ENCODE data around the gene GPRC5C. TPM values are rescaled to one million over a fixed set of nuclear protein-coding genes. Genes with fewer than 3 reads are reported as not detected.

GPRC5C gene
- total RNA-seq, 1 donor from 2014 or later: 70.4 TPM

GRCh38 chr17:74445158-74445557 lies 13.3 kb downstream of the GPRC5C start:
- no peak for FAIRE-seq
- H3K9ac ChIP-seq (ENCODE audit: low read length): no peak overlapping the region
- no peak overlapping the region for H3K27ac Mint-ChIP-seq (ENCODE audit: unreplicated experiment)
- no peaks in the 10 kb centered on the region for H4K20me1 ChIP-seq (ENCODE audit: insufficient read depth, low read length)
- H3K27me3 Mint-ChIP-seq (ENCODE audit: low read depth, unreplicated experiment): no peaks in the 10 kb centered on the region
- H3K36me3 Mint-ChIP-seq (ENCODE audit: low read depth, unreplicated experiment): peaks cover 27% of the 10 kb centered on the region
- H3K4me1 Mint-ChIP-seq (ENCODE audit: low read depth, unreplicated experiment): peaks cover 6% of the 10 kb centered on the region
- H3K27me3 ChIP-seq (ENCODE audit: insufficient read depth, low read length): no peaks in the 10 kb centered on the region
- DNase-seq (ENCODE audit: low read depth): no peak
- H3K27ac ChIP-seq (ENCODE audit: low read depth, low read length): no peak overlapping the region
- no peaks in the 10 kb centered on the region for H3K9me3 ChIP-seq (ENCODE audit: insufficient read depth, low read depth, low read length)
- no peak for TF ChIP-seq CTCF (IDR thresholded peaks at IDR 0.05; ENCODE audit: insufficient read depth, low read depth, low read length)
- TF ChIP-seq EZH2 (IDR thresholded peaks at IDR 0.05; ENCODE audit: insufficient read depth, low read length): no peak
- no peak overlapping the region for H2AFZ ChIP-seq (ENCODE audit: low read depth, low read length)
- H3K4me1 ChIP-seq (ENCODE audit: insufficient read depth, low read length): peaks cover 4% of the 10 kb centered on the region
- H3K4me3 Mint-ChIP-seq (ENCODE audit: unreplicated experiment): peak overlapping the region; percentile 20
- H3K4me2 ChIP-seq (ENCODE audit: low read length): no peak overlapping the region
- H3K4me3 ChIP-seq (ENCODE audit: insufficient read depth, low read depth, low read length): no peak overlapping the region
- H3K79me2 ChIP-seq (ENCODE audit: insufficient read depth, low read length): no peaks in the 10 kb centered on the region
- H3K36me3 ChIP-seq (ENCODE audit: insufficient read depth, low read length): no peaks in the 10 kb centered on the region
- H3K9me3 Mint-ChIP-seq (ENCODE audit: unreplicated experiment): no peaks in the 10 kb centered on the region

- peaks cover 25% of the 10 kb centered on the region for H3K36me3 Mint-ChIP-seq (ENCODE audit: low read depth, unreplicated experiment)
- TF ChIP-seq CTCF (IDR thresholded peaks at IDR 0.05; ENCODE audit: insufficient read depth, low read depth, low read length) (no peak), EZH2 (IDR thresholded peaks at IDR 0.05; ENCODE audit: insufficient read depth, low read length) (no peak)
- Histone ChIP-seq H3K4me3 (ENCODE audit: insufficient read depth, low read depth, low read length) (no peak overlapping the region), H3K27me3 (ENCODE audit: insufficient read depth, low read length) (no peaks in the 10 kb centered on the region), H3K4me1 (ENCODE audit: insufficient read depth, low read length) (peaks cover 4% of the 10 kb centered on the region), H3K79me2 (ENCODE audit: insufficient read depth, low read length) (no peaks in the 10 kb centered on the region), H3K36me3 (ENCODE audit: insufficient read depth, low read length) (no peaks in the 10 kb centered on the region), H3K9me3 (ENCODE audit: insufficient read depth, low read depth, low read length) (no peaks in the 10 kb centered on the region), H2AFZ (ENCODE audit: low read depth, low read length) (no peak overlapping the region), H3K4me2 (ENCODE audit: low read length) (no peak overlapping the region), H4K20me1 (ENCODE audit: insufficient read depth, low read length) (no peaks in the 10 kb centered on the region), H3K9ac (ENCODE audit: low read length) (no peak overlapping the region), H3K27ac (ENCODE audit: low read depth, low read length) (no peak overlapping the region)
- H3K27me3 Mint-ChIP-seq (ENCODE audit: low read depth, unreplicated experiment): peaks cover 2% of the 10 kb centered on the region
- FAIRE-seq: no peak
- no peaks in the 10 kb centered on the region for H3K9me3 Mint-ChIP-seq (ENCODE audit: unreplicated experiment)
- no peak for DNase-seq (ENCODE audit: low read depth)
- no peak overlapping the region for H3K4me3 Mint-ChIP-seq (ENCODE audit: unreplicated experiment)
- H3K4me1 Mint-ChIP-seq (ENCODE audit: low read depth, unreplicated experiment): peaks cover 7% of the 10 kb centered on the region
- no peak overlapping the region for H3K27ac Mint-ChIP-seq (ENCODE audit: unreplicated experiment)
These were observed 14.9 kb downstream of the GPRC5C start for GRCh38 chr17:74446551-74447500.
